T1000 (cell line): Measurements from ENCODE around the gene PRRC2A.

Experiments
- DNase-seq: peaks from one replicate; lab custom pipeline; 2025; ENCODE audit warnings: mixed read lengths; lab: John Stamatoyannopoulos, UW

The PRRC2A gene

GRCh38 chr6:31652925-31653724, 32.6 kb downstream of the PRRC2A start:
- no peak for DNase-seq

- no peak for DNase-seq
Observed at GRCh38 chr6:31654574-31655348, 34.2 kb downstream of the PRRC2A start.

- DNase-seq, result no peak
Observed at GRCh38 chr6:31655349-31656237, 35.1 kb downstream of the PRRC2A start, which contains the start of gene APOM. TSS of gene APOM (plus strand) at chr6:31655894. CDS start at chr6:31655967, 73 bp downstream.

- no peak for DNase-seq
Observed at GRCh38 chr6:31657406-31658157, 37.1 kb downstream of the PRRC2A start.

- no peak for DNase-seq
Observed at GRCh38 chr6:31658158-31658688, 37.7 kb downstream of the PRRC2A start.

GRCh38 chr6:31658983-31659648, 38.6 kb downstream of the PRRC2A start:
- no peak for DNase-seq

- no peak for DNase-seq
Observed at GRCh38 chr6:31659649-31660380, 39.3 kb downstream of the PRRC2A start.

- peak; percentile 58 for DNase-seq
Observed at GRCh38 chr6:31660381-31661261, 40.1 kb downstream of the PRRC2A start, which contains the start of gene C6orf47. TSS of gene C6orf47 (minus strand) at chr6:31660778. CDS start at chr6:31659947, 831 bp downstream.

- DNase-seq, result no peak
Observed at GRCh38 chr6:31661262-31662123, 41.0 kb downstream of the PRRC2A start.

GRCh38 chr6:31662124-31662723, 41.7 kb downstream of the PRRC2A start:
- no peak for DNase-seq

- no peak for DNase-seq
Observed at GRCh38 chr6:31663126-31663960, 42.8 kb downstream of the PRRC2A start.

- DNase-seq, result peak; percentile 28
Observed at GRCh38 chr6:31663961-31664789, 43.7 kb downstream of the PRRC2A start.

GRCh38 chr6:31664790-31665500, 44.4 kb downstream of the PRRC2A start, which contains the start of gene GPANK1:
TSS of gene GPANK1 (minus strand) at chr6:31664997. CDS start at chr6:31664478, 519 bp downstream.
- DNase-seq, result peak; percentile 59

GRCh38 chr6:31665501-31666336, 45.2 kb downstream of the PRRC2A start, which contains the start of gene CSNK2B:
TSS of gene CSNK2B (plus strand) at chr6:31666080. CDS start at chr6:31666832, 752 bp downstream.
- DNase-seq, result peak; percentile 94
